H1 (cell line): ENCODE results near the gene RALGAPA1. TPM values are rescaled to one million over a fixed set of nuclear protein-coding genes. Genes with fewer than 3 reads are reported as not detected.

Experiments
- CTCF ChIA-PET: fragments of 300-600 bp; sonication (Branson Sonifier 250); formaldehyde crosslinking; loops from one replicate; lab custom pipeline; 2021; ENCODE audit not compliant: partially characterized antibody; lab: Charles Lee
- POLR2A ChIA-PET: fragments of 300-600 bp; sonication (Branson Sonifier 250); formaldehyde crosslinking; loops from one replicate; lab custom pipeline; 2021; ENCODE audit warnings: inconsistent platforms; ENCODE audit not compliant: partially characterized antibody; lab: Charles Lee
- DNase-seq, 2 experiments: peaks; one replicate each; pipeline versions ENCODE4 v3.0.0 to v3.0.0-alpha.2; 2010 to 2022; ENCODE audit warnings: low spot score in 2 of 2, low read depth in 1 of 2, mixed read lengths in 1 of 2
- FAIRE-seq: peaks from 2 replicates; lab custom pipeline; 2011; peaks lifted over from hg19 to GRCh38; lab: Jason Lieb, UNC
- H2AFZ ChIP-seq: 2 replicates; pipeline ENCODE4 v1.8.1; 2012; ENCODE audit warnings: low read length, inconsistent platforms
- H2AK5ac ChIP-seq: 2 replicates; pipeline ENCODE4 v1.6.1; 2013; ENCODE audit warnings: low read depth, low read length
- H2BK120ac ChIP-seq: replicated peaks from 2 replicates; pipeline ENCODE3; 2013; ENCODE audit warnings: low read depth, low read length, inconsistent platforms
- H2BK12ac ChIP-seq: 2 replicates; pipeline ENCODE4 v1.6.1; 2013; ENCODE audit warnings: low read depth, low read length
- H2BK15ac ChIP-seq: 2 replicates; pipeline ENCODE4 v1.6.1; 2013; ENCODE audit warnings: low read length
- H2BK20ac ChIP-seq: 2 replicates; pipeline ENCODE4 v1.6.1; 2013; ENCODE audit warnings: low read length
- H2BK5ac ChIP-seq: 2 replicates; pipeline ENCODE4 v1.6.1; 2013; ENCODE audit warnings: low read depth, low read length
- H3K14ac ChIP-seq: 2 replicates; pipeline ENCODE4 v1.6.1; 2013; ENCODE audit warnings: inconsistent platforms; ENCODE audit not compliant: insufficient read length
- H3K18ac ChIP-seq: 2 replicates; pipeline ENCODE4 v1.6.1; 2013; ENCODE audit warnings: low read length; ENCODE audit errors: extremely low read depth
- H3K23ac ChIP-seq: 2 replicates; pipeline ENCODE4 v1.6.1; 2013; ENCODE audit warnings: inconsistent platforms; ENCODE audit not compliant: insufficient read length
- H3K23me2 ChIP-seq: 2 replicates; pipeline ENCODE4 v1.6.1; 2013; ENCODE audit warnings: low read depth, low read length
- H3K27ac ChIP-seq: 2 replicates; pipeline ENCODE4 v1.6.1; 2011; ENCODE audit warnings: low read depth, low read length, inconsistent platforms
- H3K27me3 ChIP-seq, 4 experiments: replicated peaks in 1 of 4; 1 replicate in 1 of 4; 2 replicates in 3 of 4; pipeline versions ENCODE4 v1.6.1 to v1.8.1; 2011 to 2013; ENCODE audit warnings: low read length in 3 of 4, mild to moderate bottlenecking in 3 of 4, inconsistent platforms in 2 of 4, mixed read lengths in 2 of 4, moderate library complexity in 1 of 4; ENCODE audit not compliant: control insufficient read depth in 3 of 4, insufficient read depth in 3 of 4; ENCODE audit errors: extremely low read depth in 1 of 4
- H3K36me3 ChIP-seq, 4 experiments: 2 replicates each; pipeline versions ENCODE4 v1.6.1 to v1.8.1; 2011 to 2013; ENCODE audit warnings: mild to moderate bottlenecking in 4 of 4, low read length in 3 of 4, moderate library complexity in 2 of 4, control low read depth in 1 of 4, inconsistent platforms in 1 of 4; ENCODE audit not compliant: insufficient read depth in 4 of 4, control insufficient read depth in 2 of 4
- H3K4ac ChIP-seq: replicated peaks from 2 replicates; pipeline ENCODE3; 2013; ENCODE audit warnings: low read length, low read depth, mixed read lengths, inconsistent platforms; ENCODE audit not compliant: insufficient read length
- H3K4me1 ChIP-seq, 4 experiments: replicated peaks in 1 of 4; 1 replicate in 1 of 4; 2 replicates in 3 of 4; pipeline versions ENCODE4 v1.6.1 to v1.8.1; 2011 to 2013; ENCODE audit warnings: low read length in 3 of 4, inconsistent platforms in 2 of 4, mixed read lengths in 1 of 4; ENCODE audit not compliant: insufficient read depth in 4 of 4, control insufficient read depth in 3 of 4
- H3K4me2 ChIP-seq, 2 experiments: 2 replicates each; pipeline versions ENCODE4 v1.6.1 to v1.8.1; 2011 to 2013; ENCODE audit warnings: low read depth in 2 of 2, low read length in 2 of 2, control low read depth in 1 of 2, inconsistent platforms in 1 of 2, mild to moderate bottlenecking in 1 of 2; ENCODE audit not compliant: insufficient read depth in 1 of 2
- H3K4me3 ChIP-seq, 4 experiments: fragments of 200-600, 300-600 bp in 1 of 4; sonication (generic), shearing (Covaris generic), sonication (Bioruptor Twin) in 1 of 4; 2 replicates each; pipeline versions ENCODE4 v1.5.1 to v1.8.1; 2011 to 2016; ENCODE audit warnings: low read length in 4 of 4, low read depth in 3 of 4, control low read depth in 2 of 4, inconsistent platforms in 2 of 4, mild to moderate bottlenecking in 2 of 4, mixed read lengths in 1 of 4, moderate library complexity in 1 of 4; ENCODE audit not compliant: insufficient read depth in 2 of 4; ENCODE audit errors: extremely low read depth in 1 of 4
- H3K56ac ChIP-seq: replicated peaks from 2 replicates; pipeline ENCODE3; 2013; ENCODE audit warnings: low read depth, mild to moderate bottlenecking, mixed read lengths, low read length, inconsistent platforms; ENCODE audit not compliant: insufficient read length
- H3K79me1 ChIP-seq: 2 replicates; pipeline ENCODE4 v1.6.1; 2013; ENCODE audit warnings: low read depth, low read length, control low read depth
- H3K79me2 ChIP-seq, 2 experiments: 2 replicates each; pipeline versions ENCODE4 v1.6.1 to v1.8.1; 2012 to 2013; ENCODE audit warnings: low read length in 2 of 2, mild to moderate bottlenecking in 2 of 2, inconsistent platforms in 1 of 2; ENCODE audit not compliant: insufficient read depth in 2 of 2, control insufficient read depth in 1 of 2
- H3K9ac ChIP-seq, 4 experiments: replicated peaks in 1 of 4; 1 replicate in 1 of 4; 2 replicates in 3 of 4; pipeline versions ENCODE4 v1.6.1 to v1.8.1; 2011 to 2013; ENCODE audit warnings: low read depth in 3 of 4, low read length in 3 of 4, control low read depth in 2 of 4, mild to moderate bottlenecking in 2 of 4, moderate library complexity in 2 of 4, inconsistent platforms in 1 of 4; ENCODE audit errors: extremely low read depth in 1 of 4
- H3K9me3 ChIP-seq, 2 experiments: 2 replicates each; pipeline versions ENCODE4 v1.6.1 to v1.8.1; 2012 to 2013; ENCODE audit warnings: mild to moderate bottlenecking in 2 of 2, moderate library complexity in 2 of 2, control low read depth in 1 of 2, inconsistent platforms in 1 of 2, low read depth in 1 of 2, low read length in 1 of 2, mixed read lengths in 1 of 2; ENCODE audit not compliant: insufficient read depth in 2 of 2
- H4K20me1 ChIP-seq, 2 experiments: replicated peaks in 1 of 2; 2 replicates each; pipeline versions ENCODE3 to v1.8.1; 2011 to 2013; ENCODE audit warnings: inconsistent platforms in 2 of 2, low read length in 2 of 2, mild to moderate bottlenecking in 1 of 2; ENCODE audit not compliant: insufficient read depth in 2 of 2, control insufficient read depth in 1 of 2
- H4K5ac ChIP-seq: 2 replicates; pipeline ENCODE4 v1.6.1; 2013; ENCODE audit warnings: low read length, low read depth, mixed read lengths, inconsistent platforms; ENCODE audit not compliant: insufficient read length
- H4K8ac ChIP-seq: 2 replicates; pipeline ENCODE4 v1.8.0; 2013; ENCODE audit warnings: mild to moderate bottlenecking, moderate library complexity, low read length, inconsistent platforms; ENCODE audit not compliant: insufficient read depth; ENCODE audit errors: extremely low read depth
- H4K91ac ChIP-seq: replicated peaks from 2 replicates; pipeline ENCODE3; 2013; ENCODE audit warnings: low read length, mixed read lengths, inconsistent platforms; ENCODE audit not compliant: insufficient read length
- CHD1 ChIP-seq: IDR thresholded peaks from 2 replicates; pipeline ENCODE4 v1.6.1; 2012; ENCODE audit warnings: low read depth, low read length, improper control_type of control experiment
- CTBP2 ChIP-seq: IDR thresholded peaks from 2 replicates; pipeline ENCODE4 v1.7.0; 2011; ENCODE audit warnings: borderline replicate concordance, mild to moderate bottlenecking, moderate library complexity, mixed read lengths, low read length; ENCODE audit not compliant: insufficient read depth, insufficient read length
- HDAC2 ChIP-seq, 2 experiments: fragments of 300-600 bp in 1 of 2; sonication (generic) in 1 of 2; IDR thresholded peaks; 2 replicates each; pipeline ENCODE4 v1.6.1; 2011 to 2012; ENCODE audit warnings: low read depth in 2 of 2, low read length in 2 of 2, mild to moderate bottlenecking in 2 of 2, moderate library complexity in 2 of 2, borderline replicate concordance in 1 of 2, inconsistent platforms in 1 of 2
- SIRT6 ChIP-seq: IDR thresholded peaks from one replicate; pipeline ENCODE4 v1.7.1; 2012; ENCODE audit warnings: low read length, inconsistent platforms
- SUZ12 ChIP-seq: fragments of 200-600 bp; sonication (generic); IDR thresholded peaks from 2 replicates; pipeline ENCODE4 v1.6.1; 2012; ENCODE audit warnings: mild to moderate bottlenecking, inconsistent platforms, low read length, moderate library complexity, mixed read lengths
- TAF7 ChIP-seq: optimal IDR thresholded peaks from 2 replicates; pipeline ENCODE3; 2011; ENCODE audit warnings: low read depth, mild to moderate bottlenecking, inconsistent platforms, low read length, moderate library complexity, borderline replicate concordance
- polyA plus RNA-seq, 7 experiments: library from polyadenylated mRNA; depleted of rRNA in 3 of 7; stranded (reverse) in 5 of 7; unstranded in 2 of 7; fragments of >200 nt in 5 of 7; fragments of 200-250 nt in 2 of 7; gene quantifications; 1 replicate in 5 of 7; 2 replicates in 1 of 7; 4 replicates in 1 of 7; pipeline versions ENCODE4 v1.2.1 to v1.2.3, GENCODE V29; 2011 to 2013; ENCODE audit warnings: missing spikeins in 2 of 7, mixed read lengths in 2 of 7
- total RNA-seq: library from RNA; stranded (reverse); fragmentation: NEBNext Ultra II Directional; extraction: Animal tissue kit (Norgen Biotek cat#: 25700); gene quantifications from 2 replicates; pipeline ENCODE4 v1.2.1, GENCODE V29; 2021

RALGAPA1 gene
- total and polyA plus RNA-seq, 2 of the 8 experiments (the other 6 are each of a cell fraction or from before 2014, with no cell fraction given), result 4.2 to 26.7 TPM

DNA sequence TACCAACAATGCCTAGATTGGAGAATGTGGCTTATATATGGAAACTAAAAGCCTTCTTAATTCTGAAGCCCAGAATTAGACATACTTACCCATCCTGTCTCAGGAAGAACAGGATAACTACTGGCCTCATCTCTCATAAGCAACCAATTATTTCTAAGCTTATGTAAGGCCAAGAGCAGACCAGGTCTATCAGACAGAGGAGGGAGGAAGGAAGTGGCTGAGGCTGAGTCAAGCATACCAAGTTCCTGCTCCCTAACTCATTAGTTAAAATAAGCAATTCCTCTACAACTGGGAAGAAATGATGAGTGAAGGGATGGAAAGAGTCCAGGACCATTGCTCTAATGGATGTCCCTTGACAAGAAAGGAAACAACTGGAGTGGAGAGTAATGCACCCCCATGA lies 302.2 kb downstream of the RALGAPA1 start:
- Histone ChIP-seq H3K4ac (no peak overlapping the region), H3K4me3 (no peak overlapping the region), H3K9me3 (peaks cover 0 to 3% of the 10 kb centered on the region in 2 experiments; a peak in 1 of 4 replicates), H2BK120ac (no peak overlapping the region), H2BK20ac (no peak overlapping the region), H3K27me3 (no peaks in the 10 kb centered on the region), H2BK15ac (no peak overlapping the region), H3K14ac (no peak overlapping the region), H2BK5ac (no peak overlapping the region), H3K4me1 (no peaks in the 10 kb centered on the region), H2AK5ac (no peak overlapping the region), H4K8ac (no peak overlapping the region), H3K27ac (no peak overlapping the region), H4K5ac (no peak overlapping the region), H3K79me2 (no peaks in the 10 kb centered on the region), H4K20me1 (no peaks in the 10 kb centered on the region), H3K56ac (no peak overlapping the region), H3K36me3 (no peaks in the 10 kb centered on the region), H3K9ac (no peak overlapping the region), H3K23me2 (0 out of 2 replicates have a peak, but pooled peaks cover 1% of the 10 kb centered on the region), H2AFZ (no peak overlapping the region), H3K4me2 (no peak overlapping the region)
- ChIA-PET POLR2A (no interaction called here), CTCF (interaction anchor here (1.0 to 1.5 kb wide), 2 partner anchors 11 to 180 kb away, joined by 3 to 4 read pairs; no protein-coding TSS in a partner anchor)
- no peak for DNase-seq
- no peak for FAIRE-seq
- TF ChIP-seq TAF7, result no peak
- no peak for TF ChIP-seq SIRT6
- TF ChIP-seq CTBP2, result no peak
- no peak for TF ChIP-seq SUZ12
- no peak for TF ChIP-seq HDAC2 (IDR thresholded peaks at IDR 0.05; ENCODE audit: borderline replicate concordance in 1 of 2, low read depth in 2 of 2, low read length in 2 of 2)
- TF ChIP-seq CHD1, result no peak
- TF ChIP-seq, all 59 proteins: peak for 0
- H3K18ac ChIP-seq, result no peak overlapping the region
- no peak overlapping the region for H2BK12ac ChIP-seq
- H4K91ac ChIP-seq, result no peak overlapping the region
- H3K79me1 ChIP-seq, result no peaks in the 10 kb centered on the region
- H3K23ac ChIP-seq, result no peak overlapping the region
